Measurements from ENCODE around the gene NR2F1-AS1. TPM values are rescaled to one million over a fixed set of nuclear protein-coding genes. Genes with fewer than 3 reads are reported as not detected.

The NR2F1-AS1 gene
- total and polyA plus RNA-seq, 9 of the 15 experiments (the other 6 are each of a cell fraction or from before 2014, with no cell fraction given): not detected

DNA sequence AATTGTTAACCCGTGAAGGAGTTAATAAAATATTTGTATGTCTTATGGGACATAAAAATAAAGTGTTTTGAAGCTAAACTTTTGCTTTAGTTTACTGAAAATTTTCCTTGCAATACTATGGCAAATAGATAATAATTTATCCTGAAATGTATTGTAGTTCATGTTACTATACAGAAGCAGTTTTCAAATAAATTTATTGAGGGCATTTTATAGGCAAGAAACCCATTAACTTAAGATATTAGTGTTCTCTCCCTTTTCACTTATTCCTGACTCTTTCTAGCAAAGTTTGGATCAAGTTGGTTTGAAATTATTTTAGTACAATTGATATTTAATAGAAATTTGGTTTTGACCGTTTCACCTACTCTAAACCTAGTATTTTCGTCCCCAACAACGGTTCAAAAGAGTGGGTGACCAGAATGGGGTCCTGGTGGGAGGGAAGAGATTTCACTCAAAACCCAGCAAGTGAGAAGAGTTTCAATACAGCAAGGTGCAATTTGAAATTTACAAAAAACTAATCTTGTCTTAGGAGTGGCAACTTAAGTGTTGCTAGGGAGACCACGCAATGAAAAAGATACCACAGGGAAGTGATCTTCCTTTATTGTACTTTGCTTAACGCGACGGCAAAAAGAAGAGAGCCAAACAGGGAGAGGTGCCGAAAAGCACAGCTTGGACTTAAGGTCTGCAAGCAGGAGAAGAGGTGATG lies 30.4 kb upstream of the NR2F1-AS1 start:
- intact Hi-C loops (cut with micrococcal nuclease): loop anchor here (10.0 kb wide), 1 partner anchor 303 kb away; no protein-coding TSS in a partner anchor
- Histone ChIP-seq H3K9me3 (replicated peaks; ENCODE audit: control insufficient read depth, insufficient read depth, low read depth, low read length) (no peaks in the 10 kb centered on the region), H3K9ac (ENCODE audit: insufficient read depth in 1 of 2, low read depth in 2 of 2, low read length in 2 of 2) (no peak overlapping the region), H2AFZ (ENCODE audit: low read depth, low read length) (no peak overlapping the region), H3K27me3 (ENCODE audit: control insufficient read depth in 2 of 2, insufficient read depth in 2 of 2, low read length in 2 of 2) (peaks cover 3 to 6% of the 10 kb centered on the region in 2 experiments; a peak in 3 of 5 replicates), H3K4me1 (replicated peaks in 1 of 2; ENCODE audit: control insufficient read depth in 2 of 2, insufficient read depth in 2 of 2, low read length in 2 of 2) (no peaks in the 10 kb centered on the region), H3K4me3 (no peak overlapping the region), H3K4me2 (ENCODE audit: insufficient read depth, low read length) (no peak overlapping the region), H3K79me2 (ENCODE audit: control insufficient read depth, insufficient read depth, low read length) (no peaks in the 10 kb centered on the region), H3K36me3 (ENCODE audit: control insufficient read depth, insufficient read depth, low read length) (no peaks in the 10 kb centered on the region), H4K20me1 (replicated peaks; ENCODE audit: control insufficient read depth, insufficient read depth, low read length) (no peaks in the 10 kb centered on the region), H3K27ac (ENCODE audit: extremely low read depth, low read depth, low read length) (no peak overlapping the region), H3K9me1 (ENCODE audit: control insufficient read depth, insufficient read depth, low read length) (no peaks in the 10 kb centered on the region)
- in situ Hi-C loops (cut with MboI): no loop called here
- 0% methylated on average over 9 of the region's 9 CpGs for WGBS (ENCODE audit: insufficient coverage, low coverage, missing lambda C conversion rate)
- FAIRE-seq: no peak
- DNase-seq (ENCODE audit: extremely low read depth in 1 of 4, low spot score in 3 of 4): no peak
- POLR2A ChIA-PET: no interaction called here
- CTCF ChIA-PET (ENCODE audit: low intra/inter-chr PET ratio): no interaction called here
- no peak for ATAC-seq
- no TSS peak for BruUV-seq (replicated peaks)
- TF ChIP-seq BRF1 (IDR thresholded peaks at IDR 0.05; ENCODE audit: borderline replicate concordance, extremely low read depth, insufficient read length) (no peak), HNRNPH1 (optimal IDR thresholded peaks at IDR 0.05; ENCODE audit: low read depth, low read length) (no peak), DPF2 (IDR thresholded peaks at IDR 0.05) (no peak), HLTF (IDR thresholded peaks at IDR 0.05) (no peak), NCOA1 (IDR thresholded peaks at IDR 0.05; ENCODE audit: low read depth) (no peak), JUNB (CRISPR knock-in tag; conservative IDR thresholded peaks at IDR 0.05) (no peak), ZFP30 (CRISPR knock-in tag; IDR thresholded peaks at IDR 0.05; ENCODE audit: borderline replicate concordance) (no peak), ZNF224 (CRISPR knock-in tag; IDR thresholded peaks at IDR 0.05) (no peak), TSC22D4 (tag; IDR thresholded peaks at IDR 0.05) (no peak), FOSL1 (tag; conservative IDR thresholded peaks at IDR 0.05) (no peak), ZNF639 (CRISPR knock-in tag; conservative IDR thresholded peaks at IDR 0.05 in 1 of 2, IDR thresholded peaks at IDR 0.05 in 1 of 2) (no peak)
- TF ChIP-seq, protein P1, sequence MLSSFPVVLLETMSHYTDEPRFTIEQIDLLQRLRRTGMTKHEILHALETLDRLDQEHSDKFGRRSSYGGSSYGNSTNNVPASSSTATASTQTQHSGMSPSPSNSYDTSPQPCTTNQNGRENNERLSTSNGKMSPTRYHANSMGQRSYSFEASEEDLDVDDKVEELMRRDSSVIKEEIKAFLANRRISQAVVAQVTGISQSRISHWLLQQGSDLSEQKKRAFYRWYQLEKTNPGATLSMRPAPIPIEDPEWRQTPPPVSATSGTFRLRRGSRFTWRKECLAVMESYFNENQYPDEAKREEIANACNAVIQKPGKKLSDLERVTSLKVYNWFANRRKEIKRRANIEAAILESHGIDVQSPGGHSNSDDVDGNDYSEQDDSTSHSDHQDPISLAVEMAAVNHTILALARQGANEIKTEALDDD (IDR thresholded peaks at IDR 0.05): no peak
- TF ChIP-seq, protein P2, sequence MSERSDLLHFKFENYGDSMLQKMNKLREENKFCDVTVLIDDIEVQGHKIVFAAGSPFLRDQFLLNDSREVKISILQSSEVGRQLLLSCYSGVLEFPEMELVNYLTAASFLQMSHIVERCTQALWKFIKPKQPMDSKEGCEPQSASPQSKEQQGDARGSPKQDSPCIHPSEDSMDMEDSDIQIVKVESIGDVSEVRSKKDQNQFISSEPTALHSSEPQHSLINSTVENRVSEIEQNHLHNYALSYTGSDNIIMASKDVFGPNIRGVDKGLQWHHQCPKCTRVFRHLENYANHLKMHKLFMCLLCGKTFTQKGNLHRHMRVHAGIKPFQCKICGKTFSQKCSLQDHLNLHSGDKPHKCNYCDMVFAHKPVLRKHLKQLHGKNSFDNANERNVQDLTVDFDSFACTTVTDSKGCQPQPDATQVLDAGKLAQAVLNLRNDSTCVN (CRISPR knock-in tag; IDR thresholded peaks at IDR 0.05): no peak

All from K562 (cell line).